ENCODE data around the gene RPP14.

GRCh38 chr3:58353722-58354553 lies 47.9 kb downstream of the RPP14 start:
- no peak for TF ChIP-seq SRF (IDR thresholded peaks at IDR 0.05; ENCODE audit: low read depth)
- TF ChIP-seq YY1 (IDR thresholded peaks at IDR 0.05; ENCODE audit: extremely low read depth, insufficient replicate concordance, low read depth, low read length) = no peak
- no peak for TF ChIP-seq EZH2 (IDR thresholded peaks at IDR 0.05)
- no peak for TF ChIP-seq CTCF (IDR thresholded peaks at IDR 0.05 in 2 of 3, conservative IDR thresholded peaks at IDR 0.05 in 1 of 3; ENCODE audit: borderline replicate concordance in 1 of 3, insufficient read depth in 1 of 3, low read depth in 2 of 3, low read length in 2 of 3)
- TF ChIP-seq SIN3A (IDR thresholded peaks at IDR 0.05; ENCODE audit: low read depth) = no peak
- TF ChIP-seq POLR2AphosphoS5 (IDR thresholded peaks at IDR 0.05; ENCODE audit: low read depth, low read length) = no peak
- TF ChIP-seq MAX (IDR thresholded peaks at IDR 0.05) = no peak
- TF ChIP-seq CEBPB (IDR thresholded peaks at IDR 0.05; ENCODE audit: low read depth) = no peak
- TF ChIP-seq POLR2A (IDR thresholded peaks at IDR 0.05; ENCODE audit: borderline replicate concordance, extremely low read depth, insufficient read depth, insufficient read length) = no peak
- TF ChIP-seq EGR1 (IDR thresholded peaks at IDR 0.05; ENCODE audit: low read depth) = no peak
- TF ChIP-seq SP1 (IDR thresholded peaks at IDR 0.05; ENCODE audit: low read depth) = no peak
- TF ChIP-seq JUND (IDR thresholded peaks at IDR 0.05) = no peak

Measured in HCT116 (cell line).